Kidney tubule cell (primary cell): ENCODE data around the gene ABCA2.
A peak's percentile ranks its signal among the peaks of the same experiment; 100 is the strongest.

Source experiments
- DNase-seq: peaks from one replicate; pipeline ENCODE4 v3.0.0-alpha.2; 2018; ENCODE audit warnings: low spot score

ABCA2 gene, protein sequence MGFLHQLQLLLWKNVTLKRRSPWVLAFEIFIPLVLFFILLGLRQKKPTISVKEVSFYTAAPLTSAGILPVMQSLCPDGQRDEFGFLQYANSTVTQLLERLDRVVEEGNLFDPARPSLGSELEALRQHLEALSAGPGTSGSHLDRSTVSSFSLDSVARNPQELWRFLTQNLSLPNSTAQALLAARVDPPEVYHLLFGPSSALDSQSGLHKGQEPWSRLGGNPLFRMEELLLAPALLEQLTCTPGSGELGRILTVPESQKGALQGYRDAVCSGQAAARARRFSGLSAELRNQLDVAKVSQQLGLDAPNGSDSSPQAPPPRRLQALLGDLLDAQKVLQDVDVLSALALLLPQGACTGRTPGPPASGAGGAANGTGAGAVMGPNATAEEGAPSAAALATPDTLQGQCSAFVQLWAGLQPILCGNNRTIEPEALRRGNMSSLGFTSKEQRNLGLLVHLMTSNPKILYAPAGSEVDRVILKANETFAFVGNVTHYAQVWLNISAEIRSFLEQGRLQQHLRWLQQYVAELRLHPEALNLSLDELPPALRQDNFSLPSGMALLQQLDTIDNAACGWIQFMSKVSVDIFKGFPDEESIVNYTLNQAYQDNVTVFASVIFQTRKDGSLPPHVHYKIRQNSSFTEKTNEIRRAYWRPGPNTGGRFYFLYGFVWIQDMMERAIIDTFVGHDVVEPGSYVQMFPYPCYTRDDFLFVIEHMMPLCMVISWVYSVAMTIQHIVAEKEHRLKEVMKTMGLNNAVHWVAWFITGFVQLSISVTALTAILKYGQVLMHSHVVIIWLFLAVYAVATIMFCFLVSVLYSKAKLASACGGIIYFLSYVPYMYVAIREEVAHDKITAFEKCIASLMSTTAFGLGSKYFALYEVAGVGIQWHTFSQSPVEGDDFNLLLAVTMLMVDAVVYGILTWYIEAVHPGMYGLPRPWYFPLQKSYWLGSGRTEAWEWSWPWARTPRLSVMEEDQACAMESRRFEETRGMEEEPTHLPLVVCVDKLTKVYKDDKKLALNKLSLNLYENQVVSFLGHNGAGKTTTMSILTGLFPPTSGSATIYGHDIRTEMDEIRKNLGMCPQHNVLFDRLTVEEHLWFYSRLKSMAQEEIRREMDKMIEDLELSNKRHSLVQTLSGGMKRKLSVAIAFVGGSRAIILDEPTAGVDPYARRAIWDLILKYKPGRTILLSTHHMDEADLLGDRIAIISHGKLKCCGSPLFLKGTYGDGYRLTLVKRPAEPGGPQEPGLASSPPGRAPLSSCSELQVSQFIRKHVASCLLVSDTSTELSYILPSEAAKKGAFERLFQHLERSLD (N-terminal part only)

DNA sequence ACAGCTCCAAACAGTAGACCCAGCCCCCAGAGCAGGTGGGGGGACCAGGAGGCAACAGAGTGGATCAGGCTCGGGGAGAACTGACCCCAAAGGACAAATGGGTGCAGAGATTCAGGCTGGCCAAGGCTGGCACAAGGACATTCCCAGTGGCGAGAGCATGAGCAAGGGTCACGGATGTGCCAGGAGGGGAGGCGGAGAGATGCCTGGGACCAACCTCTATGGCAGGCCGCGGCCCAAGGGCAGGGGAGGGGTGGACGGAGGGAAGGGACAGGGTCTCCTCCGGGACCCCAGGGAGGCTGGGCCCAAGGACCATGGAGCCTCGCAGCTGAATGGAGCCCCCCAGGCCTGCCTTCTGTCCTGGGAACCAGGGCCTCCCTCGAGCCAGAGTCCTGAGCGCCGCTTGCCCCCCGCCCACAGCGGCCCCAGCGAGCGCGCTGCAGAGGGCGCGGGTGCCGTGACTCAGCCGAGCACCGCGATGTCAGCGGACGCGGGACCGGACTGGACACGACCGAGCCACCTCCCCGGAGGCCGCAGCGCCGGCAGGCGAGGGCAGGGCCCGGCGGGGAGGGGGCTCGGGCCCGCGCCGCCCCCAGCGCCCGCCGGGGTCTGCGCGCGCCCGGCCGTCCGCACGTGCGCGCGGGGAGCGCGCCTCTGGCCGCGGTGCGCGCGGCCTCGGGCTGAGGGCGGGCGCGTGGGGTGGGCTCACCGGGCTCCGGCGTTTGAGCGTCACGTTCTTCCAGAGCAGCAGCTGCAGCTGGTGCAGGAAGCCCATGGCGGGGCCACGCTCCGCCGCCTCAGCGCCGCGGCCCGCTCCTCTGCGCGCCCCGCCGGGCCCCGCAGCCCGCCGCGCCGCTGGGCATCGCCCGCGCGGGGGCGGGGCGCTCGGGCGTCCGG is at the start of gene ABCA2:
Gene ABCA2 (minus strand): TSS at position 869 of the 894 bp plus-strand sequence. CDS start 97 bp downstream, at position 772.
- no peak for DNase-seq

DNA sequence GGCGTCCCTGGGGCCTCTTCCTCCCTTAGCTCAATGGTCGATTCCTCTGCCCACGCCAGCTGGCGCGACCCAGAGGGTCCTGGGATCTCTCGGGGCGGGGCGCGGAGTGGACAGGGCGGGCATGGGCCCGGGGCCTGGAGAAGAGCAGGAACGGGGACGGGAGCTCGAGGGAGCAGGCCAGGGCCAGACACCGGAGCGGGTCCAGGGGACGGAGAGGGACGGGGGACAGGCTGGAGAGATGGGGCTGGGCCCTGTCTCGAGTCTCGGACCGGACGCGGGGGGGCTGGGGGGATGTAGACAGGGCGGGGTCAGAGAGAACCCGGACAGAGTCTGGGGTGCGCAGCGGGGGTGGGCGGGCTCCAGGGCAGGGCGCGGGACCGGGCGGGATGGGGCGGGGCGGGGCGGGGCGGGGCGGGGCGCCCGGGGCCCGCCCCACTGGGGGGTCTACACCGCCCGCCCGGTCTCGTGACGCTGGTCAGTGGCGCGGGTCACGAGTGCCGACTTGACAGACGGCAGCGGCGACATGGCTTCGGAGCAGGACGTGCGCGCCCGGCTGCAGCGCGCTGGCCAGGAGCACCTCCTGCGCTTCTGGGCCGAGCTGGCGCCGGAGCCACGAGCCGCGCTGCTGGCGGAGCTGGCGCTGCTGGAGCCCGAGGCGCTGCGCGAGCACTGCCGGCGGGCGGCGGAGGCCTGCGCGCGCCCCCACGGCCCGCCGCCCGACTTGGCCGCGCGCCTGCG is 49.1 kb upstream of the ABCA2 start, which contains the start of gene UAP1L1:
Gene UAP1L1 (plus strand): TSS at position 508 of the 738 bp plus-strand sequence. CDS start 16 bp downstream, at position 524.
- DNase-seq, result peak; percentile 47

DNA sequence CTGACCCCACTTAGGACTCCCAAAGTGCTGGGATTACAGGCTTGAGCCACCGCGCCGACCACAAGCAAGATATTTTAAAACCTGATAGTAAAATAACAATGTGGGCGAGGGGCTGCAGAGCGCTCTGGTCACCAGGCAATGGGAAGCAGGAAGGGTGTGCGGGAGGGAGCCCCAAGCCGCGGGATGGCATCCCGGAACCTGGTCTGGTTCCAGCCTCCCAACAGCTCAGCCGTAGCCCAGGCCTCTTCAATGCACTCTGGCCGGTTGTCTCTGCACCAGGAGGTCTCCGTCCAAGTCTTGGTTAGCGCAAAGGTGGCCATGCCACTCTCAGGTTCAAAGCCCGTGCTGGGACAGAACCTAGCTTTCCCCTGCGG is 48.6 kb upstream of the ABCA2 start:
- DNase-seq, result no peak

DNA sequence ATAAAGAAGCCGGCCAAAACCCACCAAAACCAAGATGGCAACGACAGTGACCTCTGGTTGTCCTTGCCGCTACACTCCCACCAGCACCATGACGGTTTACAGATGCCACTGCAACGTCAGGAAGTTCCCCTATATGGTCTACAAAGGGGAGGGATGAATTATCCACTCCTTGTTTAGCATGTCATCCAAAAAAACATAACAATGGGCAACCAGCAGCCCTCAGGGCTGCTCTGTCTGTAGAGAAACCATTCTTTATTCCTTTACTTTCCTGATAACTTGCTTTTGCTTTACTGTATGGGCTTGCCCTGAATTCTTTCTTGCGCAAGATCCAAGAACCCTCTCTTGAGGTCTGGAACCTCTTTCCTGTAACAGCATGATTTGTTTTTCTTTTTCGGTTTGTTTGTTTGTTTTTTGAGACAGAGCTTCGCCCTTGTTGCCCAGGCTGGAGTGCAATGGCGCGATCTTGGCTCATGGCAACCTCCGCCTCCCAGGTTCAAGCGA is 47.3 kb upstream of the ABCA2 start:
- DNase-seq, result no peak

DNA sequence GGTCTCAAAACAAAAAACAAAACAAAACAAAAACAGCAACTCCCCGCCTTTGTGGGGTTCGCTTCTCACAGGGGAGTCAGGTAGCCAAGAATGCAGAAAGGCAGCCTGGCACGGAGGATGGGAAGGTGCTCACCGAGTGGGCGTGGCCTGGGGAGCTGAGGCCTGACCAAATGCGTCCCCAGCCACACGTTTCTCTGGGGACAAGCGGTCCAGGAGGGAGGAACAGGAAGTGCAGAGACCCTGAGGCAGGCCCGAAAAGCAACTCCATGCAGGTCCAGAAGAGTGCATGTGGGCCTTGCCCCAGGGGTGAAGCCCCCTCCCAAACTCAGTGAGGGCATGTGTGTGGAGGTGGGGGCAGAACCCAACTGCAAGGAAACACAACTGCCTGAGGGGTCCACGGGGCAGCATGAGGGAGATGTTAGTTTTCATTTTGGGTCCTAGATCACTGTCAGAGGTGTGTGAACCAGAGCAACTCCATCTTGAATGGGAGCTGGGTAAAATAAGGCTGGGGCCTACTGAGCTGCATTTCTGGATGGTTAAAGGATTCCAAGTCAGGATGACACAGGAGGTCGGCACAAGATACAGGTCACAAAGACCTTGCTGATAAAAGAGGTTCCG is 46.7 kb upstream of the ABCA2 start:
- no peak for DNase-seq

DNA sequence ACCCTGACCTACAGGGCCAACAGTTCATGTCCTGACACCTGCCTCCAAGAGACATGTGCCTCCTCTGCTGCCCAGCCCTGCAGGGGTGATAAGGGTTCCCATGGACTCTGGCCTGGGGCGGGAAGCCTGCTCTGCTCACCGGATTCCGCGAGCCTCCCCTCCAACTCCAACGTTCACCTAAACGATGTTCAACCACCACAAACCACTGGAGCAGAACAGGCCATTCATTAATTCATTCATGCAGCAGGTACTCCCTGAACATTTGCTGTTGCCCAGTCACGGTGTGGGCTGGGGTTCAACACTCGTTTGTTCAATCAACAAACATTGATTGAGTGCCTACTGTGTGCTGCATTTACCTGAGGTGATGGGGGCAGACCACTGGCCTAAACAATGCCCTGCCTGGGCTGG is 46.0 kb upstream of the ABCA2 start:
- DNase-seq, result no peak

DNA sequence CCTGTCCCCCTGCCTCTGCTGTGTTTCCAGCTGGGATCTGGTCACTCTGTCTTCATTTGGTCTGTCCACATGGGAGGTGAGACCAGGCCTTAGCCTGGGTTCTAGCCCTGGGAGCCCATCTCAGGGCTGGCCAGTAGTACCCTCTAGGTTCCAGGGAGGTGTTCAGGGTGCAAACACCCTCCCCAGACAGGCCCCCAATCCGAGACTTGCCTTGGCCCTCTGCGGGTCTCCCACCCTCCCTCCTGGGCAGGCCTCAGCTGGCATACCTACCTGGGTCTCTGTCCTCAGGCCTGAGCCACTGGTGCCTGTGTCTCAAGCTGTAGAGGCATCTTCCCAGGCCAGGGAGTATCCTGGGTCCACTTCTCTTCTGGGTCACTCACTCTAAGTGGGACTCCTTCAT is 43.2 kb upstream of the ABCA2 start:
- DNase-seq, result no peak

DNA sequence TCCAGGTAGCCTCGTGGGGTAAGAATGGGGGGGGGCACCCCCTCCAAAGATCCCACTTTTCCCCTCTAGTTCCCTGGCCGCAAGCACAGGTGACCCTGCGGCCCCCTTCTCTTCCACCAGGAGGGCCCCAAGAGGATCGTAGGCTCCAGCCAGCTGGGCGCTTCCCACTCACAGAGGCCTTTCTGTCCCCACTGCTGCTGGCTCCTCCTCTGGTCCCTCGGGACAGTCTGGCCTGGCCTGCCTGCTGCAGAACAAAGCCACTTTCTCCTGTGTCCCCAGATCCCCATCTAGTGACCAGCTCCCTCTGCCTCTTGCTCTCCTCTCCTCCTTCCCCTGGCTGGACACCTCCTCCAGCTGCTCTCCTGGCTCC is 42.9 kb upstream of the ABCA2 start:
- no peak for DNase-seq

DNA sequence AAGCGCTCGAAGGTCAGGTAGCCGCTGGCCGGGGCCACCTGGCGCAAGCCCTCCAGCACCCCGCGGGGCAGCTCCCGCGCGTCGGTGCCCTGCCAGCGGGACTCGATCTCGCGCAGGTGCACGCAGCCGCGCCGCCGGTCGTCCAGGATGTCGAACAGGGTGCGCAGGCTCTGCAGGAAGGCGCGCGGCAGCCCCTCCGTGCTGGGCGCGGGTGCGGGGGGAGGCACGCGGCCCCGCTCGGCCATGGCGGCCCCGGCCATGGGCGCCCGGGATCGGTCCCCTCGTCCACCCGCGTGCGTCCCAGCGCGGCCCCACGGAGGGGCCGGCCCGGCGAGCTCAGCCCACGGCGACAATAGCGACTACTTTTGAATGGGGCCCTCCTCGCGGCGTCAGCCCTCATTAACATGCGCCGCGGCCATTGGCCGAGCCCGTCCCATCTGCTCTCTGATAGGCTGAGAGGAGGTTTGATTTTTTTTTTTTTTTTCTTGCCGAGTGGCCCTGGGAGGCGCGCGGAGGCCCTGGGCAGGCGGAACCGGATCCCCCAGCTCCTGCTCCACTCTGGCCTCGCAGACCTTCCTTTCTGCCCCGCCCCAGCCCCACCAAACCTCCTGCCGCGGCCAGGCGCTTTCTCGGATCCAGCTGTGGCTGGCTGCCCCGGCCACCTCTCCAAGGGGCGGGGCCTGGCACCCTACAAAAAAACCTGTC is 42.3 kb upstream of the ABCA2 start, which contains the start of gene SAPCD2:
Gene SAPCD2 (minus strand): TSS at position 357 of the 705 bp plus-strand sequence. CDS start 97 bp downstream, at position 260.
- DNase-seq, result peak; percentile 93

DNA sequence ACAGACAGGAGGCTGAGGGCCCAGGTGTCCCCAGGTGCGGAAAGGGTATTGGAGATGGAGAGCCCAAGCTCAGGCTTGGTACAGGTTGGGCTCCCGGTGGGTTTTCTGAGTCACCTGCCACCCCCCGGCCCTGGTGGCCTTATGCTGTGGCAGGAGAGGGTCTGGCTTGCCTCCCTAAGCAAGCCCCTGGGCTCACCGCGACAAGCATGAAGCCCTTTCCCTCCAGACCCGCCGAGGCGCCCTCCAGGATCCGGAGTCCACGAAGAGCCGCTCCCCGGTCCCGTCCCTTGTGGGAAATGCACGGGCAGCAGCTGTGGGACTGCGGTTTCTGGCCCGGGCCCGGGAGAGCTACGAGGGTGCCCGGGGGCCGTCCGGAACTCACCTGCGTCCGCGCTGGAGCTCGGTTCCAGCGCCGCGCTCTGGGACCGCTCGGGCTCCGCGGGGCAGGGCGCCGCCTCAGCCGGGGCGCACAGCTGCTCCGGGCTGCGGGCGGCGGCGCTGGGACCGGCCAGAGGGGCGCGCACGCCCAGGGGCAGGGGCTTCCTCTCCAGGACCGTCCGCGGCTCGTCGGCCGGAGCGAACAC is 41.6 kb upstream of the ABCA2 start:
- no peak for DNase-seq

DNA sequence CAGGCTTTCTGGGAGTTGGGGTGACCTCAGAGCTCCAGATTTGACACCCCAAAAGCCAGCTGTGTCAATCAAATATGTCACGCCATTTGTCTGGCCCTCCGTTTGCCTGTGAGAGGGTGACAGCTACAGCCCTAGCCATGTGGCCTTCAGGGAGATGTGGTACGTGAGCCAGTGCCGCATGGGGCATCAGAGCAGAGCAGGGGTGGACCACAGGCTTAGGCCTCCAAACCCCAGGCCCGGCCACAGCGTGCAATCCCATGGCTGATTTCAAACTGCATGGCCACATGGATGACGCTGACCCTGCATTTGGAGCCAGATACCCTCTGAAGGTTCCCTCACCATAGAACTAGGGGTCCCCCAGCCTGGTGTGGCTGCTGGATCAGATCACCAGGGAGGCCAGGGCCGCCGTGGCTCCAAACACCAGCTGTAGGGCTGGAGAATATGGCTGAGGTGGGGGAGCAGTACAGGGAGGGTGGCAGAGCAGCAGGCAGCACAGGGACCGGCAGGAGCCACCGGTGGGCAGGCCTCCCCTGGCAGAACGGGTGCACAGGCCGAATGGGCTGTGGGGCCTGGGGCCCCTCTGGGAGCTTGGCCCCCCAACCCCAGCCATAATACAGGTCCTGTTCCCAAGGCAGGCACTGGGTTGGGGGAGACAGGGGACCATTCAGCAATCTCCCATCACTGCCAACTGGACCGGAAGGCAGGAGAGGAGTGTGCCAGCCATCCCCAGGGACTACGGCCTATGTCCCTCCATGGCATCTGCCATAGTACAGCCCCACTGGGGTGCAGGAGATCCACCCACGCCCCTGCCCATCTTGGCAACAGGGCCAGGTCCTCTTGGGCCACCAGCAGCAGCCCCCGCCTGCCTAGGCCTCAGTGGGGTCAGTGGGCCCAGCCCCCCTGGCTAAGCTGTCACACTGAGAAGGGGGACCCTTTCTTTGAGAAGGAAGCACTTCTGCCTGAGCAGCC is 40.8 kb upstream of the ABCA2 start:
- DNase-seq, result no peak

DNA sequence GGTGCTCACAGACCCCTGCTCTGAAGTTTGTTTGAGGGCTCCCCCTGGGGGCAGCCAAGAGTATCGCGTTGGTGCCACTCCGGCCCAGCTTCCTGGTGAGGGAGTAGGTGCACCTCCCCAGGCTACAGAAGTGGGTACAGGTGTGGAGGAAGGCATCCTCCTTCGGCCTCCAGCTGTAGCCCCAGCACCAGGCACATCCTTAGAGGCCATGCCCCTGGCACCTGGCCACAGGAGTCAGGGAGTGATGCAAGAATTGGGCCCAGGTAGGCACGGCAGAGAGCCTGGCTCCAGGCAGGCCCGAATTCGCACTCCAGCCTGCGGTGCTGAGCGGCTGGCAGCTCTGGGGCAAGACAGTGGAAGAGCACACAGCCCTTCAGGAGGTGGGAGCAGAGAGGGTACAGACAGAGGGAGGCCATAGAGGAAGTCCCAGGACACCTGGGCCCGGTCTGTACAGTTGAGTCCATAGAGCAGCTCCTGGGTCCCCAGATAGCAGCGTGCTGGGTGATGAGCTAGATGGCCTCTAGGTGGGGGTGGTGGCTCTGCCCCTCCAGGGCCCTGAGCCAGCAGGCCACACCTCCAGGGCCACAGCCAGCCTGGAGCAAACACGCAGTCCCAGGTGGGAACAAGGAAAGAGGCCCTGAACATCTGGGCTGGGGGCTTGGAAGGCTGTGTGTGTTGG is 40.0 kb upstream of the ABCA2 start:
- peak; percentile 86 for DNase-seq

DNA sequence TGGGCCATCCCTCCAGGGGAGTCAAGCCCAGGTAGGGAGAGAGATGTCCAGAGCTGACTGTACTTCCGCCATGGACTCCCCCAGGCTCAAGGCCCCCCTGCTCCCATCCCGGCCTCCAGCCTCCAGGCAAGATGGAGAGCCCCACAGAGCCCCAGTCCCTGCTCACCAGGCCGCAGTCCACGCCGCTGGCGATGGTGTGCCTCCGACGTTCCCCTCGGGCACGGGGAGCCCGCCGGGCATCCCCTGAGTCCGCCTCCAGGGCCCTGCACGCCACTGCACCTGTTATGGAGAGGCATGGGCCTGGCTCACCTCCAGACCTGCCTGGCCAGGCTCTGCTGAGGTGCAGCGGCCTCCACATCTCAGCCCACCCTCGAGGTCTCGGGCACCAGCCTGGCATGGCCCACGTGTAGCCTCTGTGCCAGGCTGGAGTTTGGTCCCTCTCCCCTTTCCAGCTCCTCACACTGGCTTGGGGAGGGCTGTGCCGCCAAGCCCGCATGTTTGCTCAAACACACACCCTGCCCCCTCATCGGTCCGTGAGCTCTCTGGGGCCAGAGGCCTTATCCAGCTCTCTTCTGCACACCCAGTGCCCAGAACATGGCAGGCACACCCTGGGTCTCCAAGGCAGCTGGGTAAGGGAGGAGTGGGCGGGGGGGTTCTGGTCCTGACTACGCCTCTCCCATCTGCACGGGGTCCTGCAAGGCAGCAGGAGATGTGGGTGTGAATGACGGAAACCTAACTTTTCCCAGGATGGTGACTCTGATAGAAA is 38.2 kb upstream of the ABCA2 start:
- DNase-seq, result no peak

DNA sequence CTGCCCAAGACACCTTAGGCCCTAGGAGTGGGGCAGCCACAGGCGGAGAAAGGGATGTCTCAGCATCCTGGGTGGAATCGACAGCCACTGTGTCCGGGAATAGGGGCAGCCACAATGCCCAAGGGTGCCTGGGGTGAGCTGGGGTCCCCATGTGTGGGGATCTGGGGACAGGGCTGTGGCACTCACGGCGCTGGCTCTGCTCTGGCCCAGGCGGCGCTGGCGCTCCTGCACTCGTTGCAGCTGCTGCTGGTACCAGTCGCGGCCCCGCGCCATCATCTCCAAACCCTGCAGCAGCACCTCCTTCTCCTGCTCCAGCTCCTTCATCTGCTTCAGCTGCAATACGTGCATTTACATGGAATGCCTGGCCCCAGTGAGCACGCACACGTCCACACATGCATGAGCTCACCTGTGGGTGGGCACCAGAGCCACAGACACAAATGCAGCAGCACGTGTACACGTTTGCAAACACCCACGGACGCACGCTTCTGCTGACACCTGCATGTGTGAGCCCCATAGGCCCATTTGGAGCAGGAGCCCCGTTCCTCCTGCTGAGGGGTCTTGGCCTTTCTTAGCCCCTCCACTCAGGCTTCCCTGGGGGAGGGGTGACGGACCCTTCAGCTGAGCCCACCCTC is 37.4 kb upstream of the ABCA2 start:
- no peak for DNase-seq

DNA sequence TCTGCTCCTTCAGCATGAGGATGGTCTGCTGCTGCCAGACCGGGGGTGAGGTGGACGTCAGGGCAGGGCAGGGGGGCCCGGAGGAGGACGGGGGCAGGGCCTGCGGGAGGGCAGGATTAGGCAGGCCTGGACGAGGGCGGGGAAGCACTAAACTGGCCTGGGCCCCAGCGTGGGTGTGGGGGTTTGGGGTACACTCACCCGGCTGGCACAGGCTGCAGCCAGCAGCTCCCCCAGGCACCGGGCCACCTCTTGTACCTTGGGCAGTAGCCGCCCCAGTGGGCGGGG is 36.8 kb upstream of the ABCA2 start:
- no peak for DNase-seq
